ENCODE measurements around the gene PPP3CA. TPM values are rescaled to one million over a fixed set of nuclear protein-coding genes. Genes with fewer than 3 reads are reported as not detected.

Gene PPP3CA
- total and polyA plus RNA-seq, 2 donors (not counting 1 experiment from before 2014, with no cell fraction given) = 66.4 to 79.3 TPM

GRCh38 chr4:101349801-101350064, 2.4 kb upstream of the PPP3CA start:
- Histone ChIP-seq H3K27ac (ENCODE audit: insufficient read depth, low read length) (peak overlapping the region; percentile 96), H3K36me3 (ENCODE audit: control insufficient read depth, insufficient read depth, low read length) (no peaks in the 10 kb centered on the region), H2AFZ (ENCODE audit: low read length) (no peak overlapping the region), H3K9me3 (ENCODE audit: control insufficient read depth, insufficient read depth, low read depth, low read length) (no peaks in the 10 kb centered on the region), H3K9ac (ENCODE audit: insufficient read depth, low read length) (no peak overlapping the region), H3K27me3 (ENCODE audit: control insufficient read depth, insufficient read depth, low read length) (no peaks in the 10 kb centered on the region), H4K20me1 (ENCODE audit: control insufficient read depth, extremely low read depth, insufficient read depth, low read length) (peaks cover 2% of the 10 kb centered on the region), H3K4me2 (ENCODE audit: extremely low read depth, insufficient read depth, low read length) (no peak overlapping the region), H3K4me1 (ENCODE audit: control insufficient read depth, extremely low read depth, insufficient read depth, low read length) (peaks cover 5% of the 10 kb centered on the region), H3K79me2 (ENCODE audit: control insufficient read depth, insufficient read depth, low read length) (peaks cover 15% of the 10 kb centered on the region), H3K4me3 (replicated peaks in 1 of 4; ENCODE audit: control extremely low read depth in 1 of 4, insufficient read depth in 1 of 4, low read depth in 3 of 4, low read length in 4 of 4) (no peak overlapping the region)
- TF ChIP-seq CTCF (conservative IDR thresholded peaks at IDR 0.05 in 1 of 2, IDR thresholded peaks at IDR 0.05 in 1 of 2; ENCODE audit: low read depth in 1 of 2, low read length in 2 of 2) (no peak), EZH2 (IDR thresholded peaks at IDR 0.05; ENCODE audit: low read length, missing control alignments) (no peak)
- peak in 1 of 2 donors; percentile 51 for DNase-seq (ENCODE audit: low read depth in 2 of 2)

DNA sequence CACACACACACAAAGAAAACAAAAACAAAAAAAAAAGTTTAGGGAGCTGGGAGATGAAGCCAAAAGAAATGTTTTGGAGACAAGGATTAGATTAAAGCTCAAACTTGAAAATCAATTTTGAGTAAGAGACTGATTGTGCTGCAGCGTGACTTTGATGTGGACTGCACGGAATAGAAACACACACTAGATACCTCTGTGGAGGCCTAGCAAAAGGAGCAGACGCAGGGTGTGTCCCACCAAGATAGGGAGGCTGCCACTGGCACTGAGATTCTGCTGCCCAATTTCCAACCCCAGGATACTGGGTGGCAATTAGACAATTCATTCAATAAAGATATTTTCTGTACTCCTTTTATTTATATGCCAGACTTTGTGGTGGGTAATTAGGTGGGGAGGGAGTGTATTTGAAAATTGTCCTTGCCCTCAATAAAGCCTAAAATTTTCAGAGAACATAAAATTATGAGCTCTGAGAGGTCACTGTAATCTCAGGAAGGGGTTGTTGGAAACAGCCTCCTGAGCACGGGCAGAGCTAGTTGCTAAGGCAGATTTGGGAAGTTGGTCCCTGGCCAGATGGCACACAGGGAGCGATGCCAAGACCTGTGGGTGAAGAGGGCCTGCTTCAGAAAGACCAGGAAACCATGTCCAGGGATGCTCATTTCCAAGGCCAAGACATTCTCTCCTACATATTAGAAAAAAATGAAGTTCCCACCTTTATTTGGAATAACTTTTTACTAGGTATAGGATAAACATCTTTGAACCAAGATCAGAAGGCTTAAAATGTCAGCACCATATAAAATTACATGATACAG, 1.9 kb upstream of the PPP3CA start:
- H3K36me3 ChIP-seq (ENCODE audit: control insufficient read depth, insufficient read depth, low read length) = no peaks in the 10 kb centered on the region
- peak; percentile 19 to 34 for DNase-seq (ENCODE audit: low read depth in 2 of 2)
- H3K4me1 ChIP-seq (ENCODE audit: control insufficient read depth, extremely low read depth, insufficient read depth, low read length) = peaks cover 5% of the 10 kb centered on the region
- no peaks in the 10 kb centered on the region for H3K9me3 ChIP-seq (ENCODE audit: control insufficient read depth, insufficient read depth, low read depth, low read length)
- H2AFZ ChIP-seq (ENCODE audit: low read length) = no peak overlapping the region
- H3K79me2 ChIP-seq (ENCODE audit: control insufficient read depth, insufficient read depth, low read length) = peaks cover 21% of the 10 kb centered on the region
- H4K20me1 ChIP-seq (ENCODE audit: control insufficient read depth, extremely low read depth, insufficient read depth, low read length) = peaks cover 3% of the 10 kb centered on the region
- no peak for TF ChIP-seq CTCF (conservative IDR thresholded peaks at IDR 0.05 in 1 of 2, IDR thresholded peaks at IDR 0.05 in 1 of 2; ENCODE audit: low read depth in 1 of 2, low read length in 2 of 2)
- no peak for TF ChIP-seq EZH2 (IDR thresholded peaks at IDR 0.05; ENCODE audit: low read length, missing control alignments)
- peak overlapping the region; percentile 7 to 94 (median 76) for H3K4me3 ChIP-seq (replicated peaks in 1 of 4; ENCODE audit: control extremely low read depth in 1 of 4, insufficient read depth in 1 of 4, low read depth in 3 of 4, low read length in 4 of 4)
- H3K4me2 ChIP-seq (ENCODE audit: extremely low read depth, insufficient read depth, low read length) = peak overlapping the region; percentile 94
- H3K27ac ChIP-seq (ENCODE audit: insufficient read depth, low read length) = peak overlapping the region; percentile 96
- no peak overlapping the region for H3K9ac ChIP-seq (ENCODE audit: insufficient read depth, low read length)
- no peaks in the 10 kb centered on the region for H3K27me3 ChIP-seq (ENCODE audit: control insufficient read depth, insufficient read depth, low read length)

- H3K9ac ChIP-seq (ENCODE audit: insufficient read depth, low read length) = peak overlapping the region; percentile 84
- H3K79me2 ChIP-seq (ENCODE audit: control insufficient read depth, insufficient read depth, low read length) = peaks cover 29% of the 10 kb centered on the region
- peak overlapping the region; percentile 96 for H3K27ac ChIP-seq (ENCODE audit: insufficient read depth, low read length)
- no peaks in the 10 kb centered on the region for H3K27me3 ChIP-seq (ENCODE audit: control insufficient read depth, insufficient read depth, low read length)
- peak overlapping the region; percentile 94 for H3K4me2 ChIP-seq (ENCODE audit: extremely low read depth, insufficient read depth, low read length)
- peak overlapping the region; percentile 69 to 96 (median 88) for H3K4me3 ChIP-seq (replicated peaks in 1 of 4; ENCODE audit: control extremely low read depth in 1 of 4, insufficient read depth in 1 of 4, low read depth in 3 of 4, low read length in 4 of 4)
- no peak for DNase-seq (ENCODE audit: low read depth in 2 of 2)
- peaks cover 3% of the 10 kb centered on the region for H4K20me1 ChIP-seq (ENCODE audit: control insufficient read depth, extremely low read depth, insufficient read depth, low read length)
- peak overlapping the region; percentile 95 for H2AFZ ChIP-seq (ENCODE audit: low read length)
- H3K4me1 ChIP-seq (ENCODE audit: control insufficient read depth, extremely low read depth, insufficient read depth, low read length) = peaks cover 5% of the 10 kb centered on the region
- no peaks in the 10 kb centered on the region for H3K36me3 ChIP-seq (ENCODE audit: control insufficient read depth, insufficient read depth, low read length)
- TF ChIP-seq CTCF (conservative IDR thresholded peaks at IDR 0.05 in 1 of 2, IDR thresholded peaks at IDR 0.05 in 1 of 2; ENCODE audit: low read depth in 1 of 2, low read length in 2 of 2) = no peak
- no peaks in the 10 kb centered on the region for H3K9me3 ChIP-seq (ENCODE audit: control insufficient read depth, insufficient read depth, low read depth, low read length)
These were observed 1.1 kb upstream of the PPP3CA start for GRCh38 chr4:101348367-101348827.
